D721Med (cell line): Measurements from ENCODE around the gene MAST2.

Source experiments
- DNase-seq: peaks from one replicate; pipeline ENCODE4 v3.0.0; 2011; ENCODE audit warnings: low spot score; ENCODE audit not compliant: insufficient read length
- FAIRE-seq: peaks from 2 replicates; lab custom pipeline; 2011; peaks lifted over from hg19 to GRCh38; lab: Jason Lieb, UNC
- CTCF ChIP-seq: IDR thresholded peaks from 2 replicates; pipeline ENCODE4 v1.5.1; 2012; ENCODE audit warnings: mild to moderate bottlenecking, control low read depth; ENCODE audit not compliant: insufficient read depth; ENCODE audit errors: missing control alignments

Gene MAST2

GRCh38 chr1:45979778-45980176, 176.4 kb downstream of the MAST2 start:
- no peak for DNase-seq
- FAIRE-seq, result no peak
- no peak for TF ChIP-seq CTCF

- DNase-seq (no peak), FAIRE-seq (no peak)
- TF ChIP-seq CTCF, result no peak
Observed at GRCh38 chr1:45982359-45982758, 178.9 kb downstream of the MAST2 start.

- no peak for DNase-seq
- no peak for FAIRE-seq
- no peak for TF ChIP-seq CTCF
Observed at GRCh38 chr1:45983967-45984366, 180.6 kb downstream of the MAST2 start.

- no peak for FAIRE-seq
- TF ChIP-seq CTCF, result no peak
- no peak for DNase-seq
Observed at GRCh38 chr1:45987204-45987603, 183.8 kb downstream of the MAST2 start.

GRCh38 chr1:45989249-45989648, 185.8 kb downstream of the MAST2 start:
- no peak for TF ChIP-seq CTCF
- DNase-seq (no peak), FAIRE-seq (no peak)

- DNase-seq, result no peak
- no peak for FAIRE-seq
- TF ChIP-seq CTCF, result no peak
Observed at GRCh38 chr1:45994423-45994822, 191.0 kb downstream of the MAST2 start.

- DNase-seq (no peak), FAIRE-seq (no peak)
- no peak for TF ChIP-seq CTCF
Observed at GRCh38 chr1:45995298-45995697, 191.9 kb downstream of the MAST2 start.
